ENCODE measurements around the gene SOCS2.

DNA sequence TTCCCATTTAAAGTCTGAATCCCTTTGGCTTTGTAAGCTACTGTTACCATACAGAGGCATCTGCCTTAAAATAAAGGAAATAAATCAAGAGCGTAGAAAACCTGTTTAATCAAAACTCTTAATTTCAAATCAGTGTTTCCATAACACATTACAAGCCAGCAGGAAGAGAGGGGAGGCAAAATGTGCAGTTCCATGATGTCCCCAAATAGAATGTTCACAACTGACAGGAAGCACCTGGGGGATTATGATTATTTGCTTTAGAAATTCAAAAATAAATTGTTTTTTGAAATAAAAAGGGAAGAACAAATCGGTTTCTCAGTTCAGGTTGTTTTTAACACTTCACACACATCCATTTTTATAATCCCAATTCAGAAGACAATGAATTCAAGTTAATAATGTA lies 21.4 kb downstream of the SOCS2 start:
- TF ChIP-seq BCL11B (tag by site-specific recombination; IDR thresholded peaks at IDR 0.05; ENCODE audit: low read depth) (no peak), GLI4 (tag by site-specific recombination; IDR thresholded peaks at IDR 0.05) (no peak), ZNF600 (tag by site-specific recombination; IDR thresholded peaks at IDR 0.05) (no peak)
- TF ChIP-seq, protein P1, sequence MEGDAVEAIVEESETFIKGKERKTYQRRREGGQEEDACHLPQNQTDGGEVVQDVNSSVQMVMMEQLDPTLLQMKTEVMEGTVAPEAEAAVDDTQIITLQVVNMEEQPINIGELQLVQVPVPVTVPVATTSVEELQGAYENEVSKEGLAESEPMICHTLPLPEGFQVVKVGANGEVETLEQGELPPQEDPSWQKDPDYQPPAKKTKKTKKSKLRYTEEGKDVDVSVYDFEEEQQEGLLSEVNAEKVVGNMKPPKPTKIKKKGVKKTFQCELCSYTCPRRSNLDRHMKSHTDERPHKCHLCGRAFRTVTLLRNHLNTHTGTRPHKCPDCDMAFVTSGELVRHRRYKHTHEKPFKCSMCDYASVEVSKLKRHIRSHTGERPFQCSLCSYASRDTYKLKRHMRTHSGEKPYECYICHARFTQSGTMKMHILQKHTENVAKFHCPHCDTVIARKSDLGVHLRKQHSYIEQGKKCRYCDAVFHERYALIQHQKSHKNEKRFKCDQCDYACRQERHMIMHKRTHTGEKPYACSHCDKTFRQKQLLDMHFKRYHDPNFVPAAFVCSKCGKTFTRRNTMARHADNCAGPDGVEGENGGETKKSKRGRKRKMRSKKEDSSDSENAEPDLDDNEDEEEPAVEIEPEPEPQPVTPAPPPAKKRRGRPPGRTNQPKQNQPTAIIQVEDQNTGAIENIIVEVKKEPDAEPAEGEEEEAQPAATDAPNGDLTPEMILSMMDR (tag by site-specific recombination; IDR thresholded peaks at IDR 0.05): no peak
